ENCODE data around the gene YY1. TPM values are rescaled to one million over a fixed set of nuclear protein-coding genes. Genes with fewer than 3 reads are reported as not detected.
A peak's percentile ranks its signal among the peaks of the same experiment; 100 is the strongest.

The YY1 gene
- polyA plus RNA-seq, 1 experiment, result 15.7 TPM

DNA sequence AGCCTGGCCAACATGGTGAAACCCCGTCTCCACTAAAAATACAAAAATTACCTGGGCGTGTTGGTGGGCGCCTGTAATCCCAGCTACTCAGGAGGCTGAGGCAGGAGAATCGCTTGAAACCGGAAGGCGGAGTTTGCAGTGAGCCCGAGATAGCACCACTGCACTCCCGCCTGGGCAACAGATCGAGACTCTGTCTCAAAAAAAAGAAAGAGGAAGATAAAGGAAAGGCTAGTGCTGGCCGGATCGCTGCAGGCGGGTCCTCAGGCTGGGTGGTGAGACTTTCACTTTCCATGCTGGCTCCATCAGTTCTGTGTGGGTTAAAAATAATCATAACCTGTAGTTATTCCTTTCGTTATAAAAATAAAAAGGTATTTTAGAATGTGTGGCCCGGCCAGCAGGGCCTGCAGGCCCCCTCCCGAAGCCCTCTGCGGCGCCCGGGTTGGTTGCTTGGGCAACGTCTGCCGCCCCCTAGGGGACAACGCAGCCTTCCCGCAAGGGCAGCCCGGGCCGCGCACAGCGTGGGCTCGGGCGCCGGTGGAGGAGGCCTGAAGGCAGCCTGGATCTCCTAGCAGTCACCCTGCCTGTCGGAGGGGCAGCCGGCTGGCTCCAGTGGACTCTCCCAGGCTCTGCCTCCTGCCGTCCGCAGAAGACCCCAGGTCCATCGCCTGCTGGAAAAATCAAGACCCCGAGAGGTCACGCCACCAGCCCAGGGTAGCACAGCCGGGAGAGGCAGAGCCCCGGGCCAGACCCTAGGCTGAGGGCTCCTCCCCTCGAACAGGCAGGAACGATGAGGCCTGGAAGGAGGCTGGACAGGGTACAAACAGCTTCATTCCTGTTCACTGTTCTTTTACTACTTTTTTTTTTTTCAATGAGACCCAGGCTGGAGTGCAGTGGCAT is 79.2 kb downstream of the YY1 start:
- no peak for DNase-seq (ENCODE audit: low read depth)
- no peak overlapping the region for H3K4me3 ChIP-seq (ENCODE audit: low read depth, low read length)
- H3K36me3 ChIP-seq (ENCODE audit: control insufficient read depth, insufficient read depth, low read length), result no peaks in the 10 kb centered on the region
- peak; percentile 87 for TF ChIP-seq CTCF (IDR thresholded peaks at IDR 0.05; ENCODE audit: insufficient read depth, low read depth, low read length)
- POLR2A ChIA-PET, result no interaction called here
- peaks cover 2% of the 10 kb centered on the region; the same call in 1 of the 2 replicates for H3K27me3 ChIP-seq (ENCODE audit: control insufficient read depth, insufficient read depth, low read length)
- CTCF ChIA-PET, result interaction anchor here (0.7 to 1.5 kb wide), 5 partner anchors 10 to 35 kb away, joined by 3 to 6 read pairs (median 3); no protein-coding TSS in a partner anchor

- CTCF ChIA-PET, result no interaction called here
These were observed 81.4 kb downstream of the YY1 start for GRCh38 chr14:100320157-100320856.

GRCh38 chr14:100321473-100322137 is 82.7 kb downstream of the YY1 start:
- H3K27me3 ChIP-seq (ENCODE audit: control insufficient read depth, insufficient read depth, low read length), result peaks cover 2% of the 10 kb centered on the region; the same call in 1 of the 2 replicates
- DNase-seq (ENCODE audit: low read depth), result no peak
- ChIA-PET POLR2A (no interaction called here), CTCF (no interaction called here)
- no peak for TF ChIP-seq CTCF (IDR thresholded peaks at IDR 0.05; ENCODE audit: insufficient read depth, low read depth, low read length)
- no peak overlapping the region for H3K4me3 ChIP-seq (ENCODE audit: low read depth, low read length)
- H3K36me3 ChIP-seq (ENCODE audit: control insufficient read depth, insufficient read depth, low read length), result no peaks in the 10 kb centered on the region

More at GRCh38 chr14:100320157-100320856, 81.4 kb downstream of the YY1 start:
- H3K4me3 ChIP-seq (ENCODE audit: low read depth, low read length), result no peak overlapping the region
- POLR2A ChIA-PET, result no interaction called here
- H3K36me3 ChIP-seq (ENCODE audit: control insufficient read depth, insufficient read depth, low read length), result no peaks in the 10 kb centered on the region
- H3K27me3 ChIP-seq (ENCODE audit: control insufficient read depth, insufficient read depth, low read length), result peaks cover 2% of the 10 kb centered on the region; the same call in 1 of the 2 replicates
- no peak for DNase-seq (ENCODE audit: low read depth)
- TF ChIP-seq CTCF (IDR thresholded peaks at IDR 0.05; ENCODE audit: insufficient read depth, low read depth, low read length), result no peak

DNA sequence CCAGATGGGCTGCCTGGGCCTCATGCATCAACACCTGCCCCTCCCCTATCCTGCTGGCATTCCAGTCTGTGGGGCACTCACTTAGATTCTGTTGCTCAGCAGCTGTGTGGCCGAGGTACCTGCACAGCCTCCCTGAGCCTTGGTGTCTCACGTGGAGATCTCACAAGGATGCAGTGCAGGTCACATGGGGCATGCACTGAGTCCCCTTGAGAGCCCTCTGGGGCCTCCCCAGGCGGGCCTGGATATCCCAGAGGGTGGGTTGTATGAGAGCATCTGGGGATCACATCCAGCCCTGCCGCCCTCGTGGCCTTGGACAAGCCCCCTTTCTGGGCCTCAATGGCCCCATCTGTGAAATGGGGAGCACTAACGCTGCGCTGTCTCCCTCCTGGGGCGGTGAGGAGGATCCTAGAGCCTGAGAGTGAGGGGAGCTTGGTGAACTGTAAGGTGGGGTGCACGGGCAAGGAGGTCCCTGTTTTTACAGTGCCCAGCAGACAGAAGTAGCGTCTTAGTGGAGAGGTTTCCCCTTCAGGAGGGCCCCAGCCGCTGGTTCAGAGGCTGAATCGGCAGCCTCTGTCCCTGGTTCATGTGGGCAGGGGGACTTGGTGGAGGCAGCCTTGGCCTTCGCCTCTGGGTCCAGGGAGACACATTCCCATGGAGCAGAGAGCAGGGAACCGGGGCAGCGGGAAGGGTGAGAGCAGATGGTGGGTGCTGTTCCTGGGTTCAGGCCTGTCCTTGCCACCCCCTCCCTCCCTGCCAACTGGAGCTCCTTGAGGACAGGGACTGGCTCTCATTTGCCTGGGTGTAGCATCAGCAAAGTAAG is 83.4 kb downstream of the YY1 start:
- CTCF ChIA-PET, result interaction anchor here (1.5 kb wide), 1 partner anchor 12 kb away, joined by 4 read pairs; no protein-coding TSS in a partner anchor
- POLR2A ChIA-PET, result no interaction called here
- no peak for TF ChIP-seq CTCF (IDR thresholded peaks at IDR 0.05; ENCODE audit: insufficient read depth, low read depth, low read length)

More for the DNA sequence above, 83.4 kb downstream of the YY1 start:
- no peaks in the 10 kb centered on the region for H3K36me3 ChIP-seq (ENCODE audit: control insufficient read depth, insufficient read depth, low read length)
- no peak overlapping the region for H3K4me3 ChIP-seq (ENCODE audit: low read depth, low read length)
- DNase-seq (ENCODE audit: low read depth), result no peak
- peaks cover 2% of the 10 kb centered on the region; the same call in 1 of the 2 replicates for H3K27me3 ChIP-seq (ENCODE audit: control insufficient read depth, insufficient read depth, low read length)
